Hepatocyte (in vitro differentiated cells): ENCODE measurements around the gene MRTFA. TPM values are rescaled to one million over a fixed set of nuclear protein-coding genes. Genes with fewer than 3 reads are reported as not detected.

ENCODE experiments used
- DNase-seq: peaks from one replicate; pipeline ENCODE4 v3.0.0-alpha.2; 2016; ENCODE audit warnings: low spot score
- H2AFZ ChIP-seq: fragments of 200-600 bp; sonication (generic); 2 replicates; pipeline ENCODE4 v1.6.0; 2016; ENCODE audit warnings: antibody characterized with exemption, mild to moderate bottlenecking
- H3K27ac ChIP-seq: fragments of 200-600 bp; sonication (generic); 2 replicates; pipeline ENCODE4 v1.5.1; 2016; ENCODE audit warnings: mild to moderate bottlenecking
- H3K27me3 ChIP-seq: fragments of 200-600 bp; sonication (generic); 2 replicates; pipeline ENCODE4 v1.6.1; 2016
- H3K36me3 ChIP-seq: fragments of 200-600 bp; sonication (generic); replicated peaks from 2 replicates; pipeline ENCODE4 v1.5.1; 2016; ENCODE audit warnings: low read depth; ENCODE audit not compliant: insufficient read depth
- H3K4me1 ChIP-seq: fragments of 200-600 bp; sonication (generic); 2 replicates; pipeline ENCODE4 v1.5.1; 2016; ENCODE audit warnings: mild to moderate bottlenecking, moderate library complexity; ENCODE audit not compliant: insufficient read depth
- H3K4me2 ChIP-seq: fragments of 200-600 bp; sonication (generic); 2 replicates; pipeline ENCODE4 v1.6.0; 2016
- H3K4me3 ChIP-seq: fragments of 200-600 bp; sonication (generic); 2 replicates; pipeline ENCODE4 v1.5.1; 2016; ENCODE audit warnings: mild to moderate bottlenecking
- H3K79me2 ChIP-seq: fragments of 200-600 bp; sonication (generic); 2 replicates; pipeline ENCODE4 v1.6.0; 2017; ENCODE audit warnings: mild to moderate bottlenecking
- H3K9me2 ChIP-seq: fragments of 200-600 bp; sonication (generic); replicated peaks from 2 replicates; pipeline ENCODE4 v1.6.0; 2017; ENCODE audit warnings: mild to moderate bottlenecking; ENCODE audit not compliant: insufficient read depth
- H3K9me3 ChIP-seq: fragments of 200-600 bp; sonication (generic); 2 replicates; pipeline ENCODE4 v1.5.1; 2016; ENCODE audit warnings: low read depth, mild to moderate bottlenecking
- H4K20me1 ChIP-seq: fragments of 200-600 bp; sonication (generic); 2 replicates; pipeline ENCODE4 v1.6.0; 2016; ENCODE audit warnings: mild to moderate bottlenecking; ENCODE audit not compliant: insufficient read depth, poor library complexity, severe bottlenecking
- CTCF ChIP-seq: fragments of 200-600 bp; sonication (generic); IDR thresholded peaks from 2 replicates; pipeline ENCODE4 v1.5.1; 2016; ENCODE audit warnings: antibody characterized with exemption, mild to moderate bottlenecking; ENCODE audit not compliant: poor library complexity
- EZH2 ChIP-seq: fragments of 200-600 bp; sonication (generic); IDR thresholded peaks from 2 replicates; pipeline ENCODE4 v1.6.1; 2016; ENCODE audit warnings: antibody characterized with exemption, mild to moderate bottlenecking, borderline replicate concordance
- EZH2phosphoT487 ChIP-seq: fragments of 200-600 bp; sonication (generic); IDR thresholded peaks from one replicate; pipeline ENCODE4 v1.6.1; 2018; ENCODE audit warnings: antibody characterized with exemption, mild to moderate bottlenecking, low read depth, moderate library complexity; ENCODE audit not compliant: unreplicated experiment, severe bottlenecking
- WGBS: methylation state at CpG from one replicate; pipeline ENCODE4 v1.1.6; 2016; ENCODE audit warnings: low lambda C conversion rate; ENCODE audit errors: missing lambda C conversion rate; 5-methylcytosine and 5-hydroxymethylcytosine counted together
- polyA plus RNA-seq: library from polyadenylated mRNA; unstranded; fragments of >200 nt; fragmentation: Nextera tagmentation; extraction: Ambion mirVana; gene quantifications from 2 replicates; pipeline ENCODE4 v1.2.1, GENCODE V29; 2016
- total RNA-seq: library from RNA; depleted of rRNA; stranded (reverse); fragments of >200 nt; gene quantifications from 2 replicates; pipeline ENCODE4 v1.2.3, GENCODE V29; 2014

Gene MRTFA
- total and polyA plus RNA-seq, 2 experiments from 2014 or later = 19.0 to 29.7 TPM

DNA sequence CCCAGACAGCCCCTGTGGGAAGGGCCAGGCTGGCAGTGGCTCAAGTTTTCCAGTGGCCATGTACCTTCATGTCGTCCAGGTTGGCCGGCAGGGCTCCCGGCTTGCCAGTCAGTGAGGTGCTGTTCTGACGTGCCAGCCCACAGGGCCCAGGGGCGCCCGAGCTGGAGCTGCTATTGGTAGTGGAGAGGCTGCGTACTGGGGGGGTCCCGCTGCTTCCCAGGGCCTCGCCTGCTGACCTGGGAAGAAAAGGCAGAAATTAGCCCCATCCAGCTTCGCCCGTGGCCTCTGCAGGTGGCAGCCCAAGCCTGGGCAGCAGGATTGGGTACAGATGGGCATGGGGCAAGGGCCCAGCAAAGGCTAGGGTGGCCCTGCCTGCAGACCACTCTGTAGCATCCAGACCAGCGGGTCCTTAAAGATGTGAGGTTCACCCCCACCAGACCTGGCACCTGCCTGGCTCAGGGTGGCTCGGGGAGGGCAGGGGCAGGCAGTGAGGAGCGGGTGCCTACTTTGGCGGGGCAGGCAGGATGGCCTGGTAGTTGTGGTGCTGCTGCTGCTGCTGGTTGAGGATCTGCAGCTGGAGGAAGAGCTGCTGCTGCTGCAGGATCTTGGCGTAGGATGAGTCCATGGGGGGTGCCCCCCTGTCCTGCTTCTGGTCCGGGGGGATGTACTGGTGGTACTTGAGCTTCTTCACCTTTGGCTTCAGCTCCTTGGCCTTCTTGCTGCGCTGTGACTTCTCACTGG lies 216.0 kb downstream of the MRTFA start:
- H3K4me2 ChIP-seq = no peak overlapping the region
- no peaks in the 10 kb centered on the region for H4K20me1 ChIP-seq
- no peaks in the 10 kb centered on the region for H3K27me3 ChIP-seq
- H3K9me2 ChIP-seq = no peaks in the 10 kb centered on the region
- H3K4me1 ChIP-seq = no peaks in the 10 kb centered on the region
- TF ChIP-seq EZH2phosphoT487 (no peak), CTCF (no peak), EZH2 (no peak)
- H3K27ac ChIP-seq = no peak overlapping the region
- no peak overlapping the region for H3K4me3 ChIP-seq
- no peaks in the 10 kb centered on the region for H3K9me3 ChIP-seq
- H3K36me3 ChIP-seq = no peaks in the 10 kb centered on the region
- 97% methylated on average over 18 of the region's 18 CpGs for WGBS
- H3K79me2 ChIP-seq = no peaks in the 10 kb centered on the region
- DNase-seq = no peak
- no peak overlapping the region for H2AFZ ChIP-seq

- Histone ChIP-seq H2AFZ (no peak overlapping the region), H3K9me3 (no peaks in the 10 kb centered on the region), H3K9me2 (no peaks in the 10 kb centered on the region), H3K27me3 (no peaks in the 10 kb centered on the region), H3K4me1 (no peaks in the 10 kb centered on the region), H4K20me1 (no peaks in the 10 kb centered on the region), H3K4me3 (no peak overlapping the region), H3K4me2 (no peak overlapping the region), H3K79me2 (no peaks in the 10 kb centered on the region), H3K27ac (no peak overlapping the region), H3K36me3 (no peaks in the 10 kb centered on the region)
- TF ChIP-seq EZH2phosphoT487 (no peak), CTCF (no peak), EZH2 (no peak)
- no peak for DNase-seq
- WGBS = 95% methylated on average over 8 of the region's 8 CpGs
Measured at GRCh38 chr22:40419718-40420117, 216.8 kb downstream of the MRTFA start.

DNA sequence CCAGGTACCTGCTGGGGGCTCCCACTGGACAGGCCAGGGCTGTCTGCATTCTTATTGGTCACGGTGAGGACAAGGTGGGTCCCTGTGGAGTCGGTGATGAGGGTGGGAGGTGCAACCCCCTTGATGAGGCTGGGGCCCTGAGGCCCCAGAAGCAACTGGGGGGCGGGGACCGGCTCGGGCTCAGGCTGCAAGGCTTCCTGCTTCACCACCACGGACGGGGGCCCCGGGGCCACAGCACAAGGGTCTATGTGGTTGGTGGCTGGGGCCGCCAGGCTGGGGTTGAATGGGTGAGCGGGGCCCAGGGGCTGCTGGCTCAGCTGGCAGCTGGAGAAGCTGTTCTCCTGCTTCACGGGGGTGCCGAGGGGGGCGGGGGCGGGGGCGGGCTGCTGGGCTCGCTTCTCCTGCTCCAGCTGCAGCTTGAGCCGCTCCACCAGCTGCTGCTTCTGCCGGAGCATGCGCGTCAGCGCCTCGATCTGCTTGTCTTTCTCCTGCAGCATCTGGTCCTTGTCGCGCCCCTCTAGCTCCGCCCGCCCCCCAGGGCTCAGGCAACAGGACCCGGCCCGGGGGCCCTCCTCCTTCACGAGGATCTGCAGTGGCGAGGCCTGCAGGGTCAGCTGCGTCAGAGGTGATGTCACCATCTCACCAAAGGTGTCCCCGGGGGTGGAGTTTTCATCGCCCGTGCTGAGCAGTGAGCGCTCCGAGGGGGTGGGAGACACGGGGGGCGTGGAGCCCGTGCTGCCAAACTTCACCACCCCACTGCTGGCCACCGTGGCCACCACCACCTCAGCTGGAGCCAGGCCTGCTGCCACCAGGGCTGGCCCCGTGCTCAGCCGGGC lies 217.9 kb downstream of the MRTFA start:
- WGBS = 89% methylated on average over 23 of the region's 42 CpGs
- Histone ChIP-seq H3K9me2 (no peaks in the 10 kb centered on the region), H3K4me3 (no peak overlapping the region), H3K9me3 (no peaks in the 10 kb centered on the region), H3K36me3 (no peaks in the 10 kb centered on the region), H3K4me2 (no peak overlapping the region), H4K20me1 (no peaks in the 10 kb centered on the region), H3K79me2 (no peaks in the 10 kb centered on the region), H2AFZ (no peak overlapping the region), H3K27me3 (no peaks in the 10 kb centered on the region), H3K4me1 (no peaks in the 10 kb centered on the region), H3K27ac (no peak overlapping the region)
- no peak for DNase-seq
- TF ChIP-seq EZH2phosphoT487 = no peak
- TF ChIP-seq EZH2 = no peak
- no peak for TF ChIP-seq CTCF
